Peyer's patch (tissue), 4 donors: ENCODE results near the gene CAPN10.

Source experiments
- CTCF ChIP-seq, 6 experiments: fragments of 450-650 bp in 4 of 6; fragments of 200-600 bp in 2 of 6; sonication (generic) in 1 of 6; IDR thresholded peaks; one replicate each; pipeline ENCODE4 v1.5.1; 2017 to 2019; ENCODE audit warnings: antibody characterized with exemption in 6 of 6, mild to moderate bottlenecking in 3 of 6, moderate library complexity in 1 of 6
- POLR2A ChIP-seq, 2 donors: fragments of 450-650 bp; IDR thresholded peaks; one replicate each; pipeline ENCODE4 v1.5.1; 2017; ENCODE audit warnings: antibody characterized with exemption in 2 of 2, mild to moderate bottlenecking in 2 of 2, moderate library complexity in 2 of 2

GRCh38 chr2:240599141-240599583, 12.6 kb downstream of the CAPN10 start:
- TF ChIP-seq POLR2A (IDR thresholded peaks at IDR 0.05) (no peak), CTCF (IDR thresholded peaks at IDR 0.05) (no peak)
